SK-N-MC (cell line): ENCODE measurements around the gene NDUFAF8.

Experiments used
- EZH2 ChIP-seq: fragments of 200-600 bp; sonication (generic); IDR thresholded peaks from one replicate; pipeline ENCODE4 v1.6.1; 2017; ENCODE audit warnings: antibody characterized with exemption
- FOXP2 ChIP-seq: optimal IDR thresholded peaks from 2 replicates; pipeline ENCODE3; 2011; ENCODE audit warnings: mild to moderate bottlenecking, moderate library complexity; ENCODE audit not compliant: insufficient read depth; ENCODE audit errors: extremely low read length, control extremely low read depth
- POLR2AphosphoS5 ChIP-seq: IDR thresholded peaks from 2 replicates; pipeline ENCODE4 v1.6.1; 2012; ENCODE audit warnings: mild to moderate bottlenecking, low read depth, low read length, borderline replicate concordance

DNA sequence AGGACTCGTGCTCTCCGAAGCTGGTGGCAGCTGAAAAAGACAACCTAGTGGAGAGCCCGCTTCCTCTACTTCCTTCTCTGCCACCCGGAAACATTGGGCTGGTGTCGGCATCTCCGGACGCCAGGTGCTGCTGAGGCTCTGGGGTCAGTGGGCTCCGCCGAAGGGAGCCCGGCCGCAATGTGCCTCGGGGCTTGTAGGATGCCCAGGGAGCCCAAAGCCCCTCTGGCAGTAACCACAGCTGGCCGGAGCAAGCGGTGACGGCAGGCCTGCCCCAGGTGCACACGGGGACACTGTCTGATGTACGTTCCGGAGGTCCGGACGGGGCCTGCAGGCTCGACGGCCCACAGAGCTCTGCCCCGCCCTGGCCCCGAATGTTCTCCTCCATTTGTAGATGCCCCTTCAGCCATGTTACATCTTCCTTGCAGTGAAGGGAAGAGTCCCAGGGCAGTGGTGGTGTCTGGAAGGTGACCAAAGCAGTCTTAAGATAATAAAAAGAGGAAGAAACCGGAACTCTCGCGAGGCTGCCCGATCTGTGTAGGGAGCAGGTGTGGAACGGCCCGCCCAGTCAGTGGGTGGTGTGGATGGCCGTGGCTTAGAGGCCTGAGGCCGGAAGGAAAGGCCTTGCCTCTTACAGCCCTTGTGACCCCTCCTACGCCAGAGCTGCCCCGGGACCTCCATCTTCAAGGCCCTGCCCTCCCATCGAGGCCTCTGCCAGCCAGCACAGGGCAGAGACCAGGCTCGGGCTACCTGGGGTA, 22.6 kb downstream of the NDUFAF8 start:
- no peak for TF ChIP-seq POLR2AphosphoS5
- TF ChIP-seq EZH2 = no peak
- no peak for TF ChIP-seq FOXP2
